HUES48 (cell line): ENCODE data around the gene RPL36A.

ENCODE experiments used
- H3K27ac ChIP-seq: one replicate; pipeline ENCODE4 v1.7.0; 2013; ENCODE audit warnings: low read depth, low read length, inconsistent platforms
- H3K27me3 ChIP-seq: 2 replicates; pipeline ENCODE4 v1.6.1; 2013; ENCODE audit warnings: mild to moderate bottlenecking, low read length; ENCODE audit not compliant: control insufficient read depth, insufficient read depth
- H3K36me3 ChIP-seq: 2 replicates; pipeline ENCODE4 v1.6.1; 2013; ENCODE audit warnings: low read length; ENCODE audit not compliant: control insufficient read depth, insufficient read depth
- H3K4me1 ChIP-seq: 2 replicates; pipeline ENCODE4 v1.6.1; 2013; ENCODE audit warnings: mild to moderate bottlenecking, low read length; ENCODE audit not compliant: control insufficient read depth, insufficient read depth
- H3K4me3 ChIP-seq: 2 replicates; pipeline ENCODE4 v1.5.1; 2013; ENCODE audit warnings: mild to moderate bottlenecking, low read depth, low read length
- H3K9ac ChIP-seq: 2 replicates; pipeline ENCODE4 v1.6.1; 2013; ENCODE audit warnings: mild to moderate bottlenecking, low read depth, low read length, moderate library complexity
- H3K9me3 ChIP-seq: 2 replicates; pipeline ENCODE4 v1.6.1; 2013; ENCODE audit warnings: low read length; ENCODE audit not compliant: control insufficient read depth, insufficient read depth

The RPL36A gene

DNA sequence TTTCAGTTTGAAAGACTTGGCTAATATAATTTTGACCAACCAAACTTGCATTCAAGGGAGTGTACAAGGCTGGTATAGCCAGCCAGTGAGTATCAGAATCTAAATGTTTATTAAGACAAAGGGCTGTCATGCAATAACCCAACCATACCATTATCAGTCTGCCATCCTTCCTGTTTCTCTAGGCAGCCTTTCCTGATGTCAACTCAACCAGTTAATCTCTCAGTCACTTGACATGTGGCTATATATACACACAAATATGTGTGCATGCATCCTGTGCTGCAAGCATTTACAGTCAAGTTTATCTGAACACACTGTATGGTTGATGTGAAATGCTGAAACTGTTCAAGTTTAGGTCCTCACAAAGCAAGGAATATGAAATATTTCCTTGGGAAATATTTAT, 22.0 kb upstream of the RPL36A start:
- Histone ChIP-seq H3K36me3 (no peaks in the 10 kb centered on the region), H3K4me3 (no peak overlapping the region), H3K27ac (no peak overlapping the region), H3K9me3 (peaks cover 30% of the 10 kb centered on the region), H3K27me3 (no peaks in the 10 kb centered on the region), H3K9ac (no peak overlapping the region), H3K4me1 (no peaks in the 10 kb centered on the region)

- H3K4me1 ChIP-seq = no peaks in the 10 kb centered on the region
- no peak overlapping the region for H3K27ac ChIP-seq
- H3K9me3 ChIP-seq = peaks cover 30% of the 10 kb centered on the region
- no peaks in the 10 kb centered on the region for H3K27me3 ChIP-seq
- no peaks in the 10 kb centered on the region for H3K36me3 ChIP-seq
- H3K9ac ChIP-seq = no peak overlapping the region
- H3K4me3 ChIP-seq = no peak overlapping the region
Measured at GRCh38 chrX:101369687-101370086, 21.1 kb upstream of the RPL36A start.

GRCh38 chrX:101370888-101371504, 19.8 kb upstream of the RPL36A start:
- Histone ChIP-seq H3K4me3 (no peak overlapping the region), H3K27ac (no peak overlapping the region), H3K9me3 (peaks cover 30% of the 10 kb centered on the region), H3K36me3 (no peaks in the 10 kb centered on the region), H3K9ac (no peak overlapping the region), H3K4me1 (no peaks in the 10 kb centered on the region), H3K27me3 (no peaks in the 10 kb centered on the region)

GRCh38 chrX:101377547-101377946, 13.3 kb upstream of the RPL36A start:
- Histone ChIP-seq H3K4me1 (no peaks in the 10 kb centered on the region), H3K9me3 (peaks cover 19% of the 10 kb centered on the region), H3K36me3 (no peaks in the 10 kb centered on the region)

DNA sequence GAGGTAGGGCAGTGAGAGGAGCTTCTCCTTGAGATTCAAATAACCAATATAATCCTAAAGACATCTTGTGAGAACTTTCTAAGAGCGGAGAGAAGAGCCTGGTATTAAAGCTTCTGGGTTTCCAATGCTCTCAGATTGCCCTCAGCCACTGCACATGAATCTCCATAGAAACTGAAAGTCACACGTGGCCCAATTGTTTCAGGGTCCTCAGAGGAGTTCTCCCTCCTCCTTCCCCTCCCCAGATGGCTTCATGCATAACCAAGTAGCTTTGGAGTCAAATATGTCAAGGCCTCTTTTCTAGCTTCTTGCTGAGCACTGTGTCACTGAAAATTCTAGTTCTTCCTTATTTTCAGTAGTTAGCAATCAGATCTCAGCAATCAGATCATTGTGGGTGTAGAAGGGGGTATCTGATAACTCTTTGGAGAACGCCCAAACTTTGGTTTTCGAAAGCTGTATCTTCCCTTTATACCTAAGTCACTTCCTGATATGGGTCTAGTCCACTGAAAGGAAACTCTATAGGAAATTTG, 7.1 kb upstream of the RPL36A start:
- Histone ChIP-seq H3K27ac (no peak overlapping the region), H3K4me1 (no peaks in the 10 kb centered on the region), H3K4me3 (no peak overlapping the region), H3K27me3 (no peaks in the 10 kb centered on the region), H3K36me3 (no peaks in the 10 kb centered on the region), H3K9ac (no peak overlapping the region), H3K9me3 (peaks cover 26% of the 10 kb centered on the region)

More at GRCh38 chrX:101377547-101377946, 13.3 kb upstream of the RPL36A start:
- Histone ChIP-seq H3K9ac (no peak overlapping the region), H3K27ac (no peak overlapping the region), H3K27me3 (no peaks in the 10 kb centered on the region), H3K4me3 (no peak overlapping the region)

DNA sequence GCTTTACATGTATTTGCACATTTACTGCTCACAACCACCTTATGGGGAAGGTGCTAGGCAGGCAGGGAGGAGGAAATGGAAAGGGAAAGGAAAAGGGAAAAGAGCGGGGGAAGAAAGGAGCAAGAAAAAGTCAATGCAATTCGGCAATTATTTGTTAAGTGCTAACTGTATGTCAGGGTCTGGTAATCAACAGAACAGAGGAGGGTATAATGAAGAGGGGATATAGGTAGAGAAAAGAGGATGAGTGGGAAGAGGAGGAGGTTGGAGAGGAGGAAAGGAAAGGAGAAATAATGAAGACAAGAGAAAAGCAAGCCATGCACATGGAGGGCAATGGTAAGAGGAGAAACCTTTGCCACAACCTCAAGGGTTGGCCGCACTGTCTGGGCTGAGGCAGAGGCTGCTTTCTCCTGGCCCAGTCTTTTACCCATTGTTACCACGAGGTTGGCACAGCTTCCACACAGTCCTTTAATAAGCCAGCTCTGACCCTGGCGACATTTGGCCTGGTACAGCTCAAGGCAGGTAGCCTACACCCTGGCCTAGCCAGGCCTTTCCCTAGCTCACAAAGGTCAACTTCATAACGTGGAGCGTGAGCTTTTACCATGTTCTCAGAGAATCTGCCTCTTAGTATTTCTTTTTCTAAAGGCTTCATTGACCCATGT, 5.7 kb upstream of the RPL36A start:
- H3K4me3 ChIP-seq = no peak overlapping the region
- no peaks in the 10 kb centered on the region for H3K4me1 ChIP-seq
- no peak overlapping the region for H3K27ac ChIP-seq

DNA sequence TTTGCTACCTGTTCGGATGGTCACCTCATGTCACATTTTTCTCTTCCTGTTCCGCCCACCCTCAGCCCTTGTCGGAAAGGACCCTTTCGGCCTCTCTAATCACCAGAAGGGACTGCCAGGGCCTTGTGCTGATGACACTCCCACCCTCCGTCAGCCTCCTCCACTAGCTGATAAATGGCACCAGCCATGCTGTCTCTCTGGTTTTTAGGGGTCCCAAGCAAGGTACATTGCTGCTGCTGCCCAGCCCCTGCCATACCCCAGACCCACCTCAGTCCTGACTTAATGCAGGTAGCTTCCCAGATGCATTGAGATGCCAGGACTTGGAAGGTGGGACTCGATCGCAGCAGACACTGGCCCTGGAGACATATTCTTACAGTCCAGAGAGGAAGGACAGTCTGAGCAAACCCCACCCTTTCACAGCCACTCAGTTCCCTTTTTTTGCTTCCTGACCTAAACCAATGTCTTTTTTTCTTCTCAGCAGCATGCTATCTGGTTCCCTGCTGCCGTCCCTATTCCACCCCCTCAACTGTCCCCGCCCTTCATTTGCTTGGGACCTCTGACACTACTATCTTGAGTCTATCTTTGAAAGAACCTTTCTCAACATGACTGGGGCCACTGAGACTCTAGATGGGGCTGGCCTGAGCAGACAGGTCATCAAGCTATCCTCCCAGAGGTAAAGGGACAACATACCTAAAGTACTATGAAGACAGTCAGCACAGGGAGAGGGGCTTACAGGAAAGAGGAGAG, 4.8 kb upstream of the RPL36A start, which contains the start of gene BTK:
Gene BTK (minus strand): TSS at position 397 of the 747 bp plus-strand sequence. CDS start 10,907 bp downstream, outside the sequence.
- no peak within 1 kb of the TSS for H3K9ac ChIP-seq
- H3K4me1 ChIP-seq = no peaks in the 10 kb centered on the region
- H3K4me3 ChIP-seq = no peak within 1 kb of the TSS
- H3K27me3 ChIP-seq = no peaks in the 10 kb centered on the region
- no peak within 1 kb of the TSS for H3K27ac ChIP-seq
- no peaks in the 10 kb centered on the region for H3K36me3 ChIP-seq
- H3K9me3 ChIP-seq = peaks cover 27% of the 10 kb centered on the region

More for the DNA sequence above, 5.7 kb upstream of the RPL36A start:
- peaks cover 28% of the 10 kb centered on the region for H3K9me3 ChIP-seq
- H3K36me3 ChIP-seq = no peaks in the 10 kb centered on the region
- no peak overlapping the region for H3K9ac ChIP-seq
- H3K27me3 ChIP-seq = no peaks in the 10 kb centered on the region

- no peak overlapping the region for H3K9ac ChIP-seq
- no peaks in the 10 kb centered on the region for H3K4me1 ChIP-seq
- no peak overlapping the region for H3K27ac ChIP-seq
- H3K36me3 ChIP-seq = peaks cover 3% of the 10 kb centered on the region
- H3K4me3 ChIP-seq = no peak overlapping the region
- peaks cover 26% of the 10 kb centered on the region for H3K9me3 ChIP-seq
- no peaks in the 10 kb centered on the region for H3K27me3 ChIP-seq
Measured at GRCh38 chrX:101386542-101386885, 4.3 kb upstream of the RPL36A start.

- Histone ChIP-seq H3K4me3 (no peak overlapping the region), H3K4me1 (no peaks in the 10 kb centered on the region), H3K36me3 (peaks cover 22% of the 10 kb centered on the region), H3K9ac (no peak overlapping the region), H3K9me3 (peaks cover 34% of the 10 kb centered on the region), H3K27me3 (no peaks in the 10 kb centered on the region), H3K27ac (no peak overlapping the region)
Measured at GRCh38 chrX:101388604-101389003, 2.2 kb upstream of the RPL36A start.

- Histone ChIP-seq H3K9ac (peak overlapping the region; percentile 91), H3K4me1 (no peaks in the 10 kb centered on the region), H3K36me3 (peaks cover 48% of the 10 kb centered on the region), H3K27ac (peak overlapping the region; percentile 93), H3K9me3 (peaks cover 25% of the 10 kb centered on the region), H3K27me3 (no peaks in the 10 kb centered on the region), H3K4me3 (peak overlapping the region; percentile 76)
Measured at GRCh38 chrX:101391831-101392230, 1.0 kb downstream of the RPL36A start.
